Muscle of back (tissue), 11 donors: Measurements from ENCODE around the gene LIMA1. TPM values are rescaled to one million over a fixed set of nuclear protein-coding genes. Genes with fewer than 3 reads are reported as not detected.
A peak's percentile ranks its signal among the peaks of the same experiment; 100 is the strongest.
"Not testable (repeated sequence)": the region's sequence is repeated elsewhere in the genome, so short reads cannot be mapped to it uniquely, and the experiment has no call there.

Experiments
- DNase-seq, 3 donors: peaks; one replicate each; pipeline versions ENCODE4 v3.0.0 to v3.0.0-alpha.2; 2013
- polyA plus RNA-seq, 10 donors: library from polyadenylated mRNA; unstranded; fragments of 120-200 nt; gene quantifications; one replicate each; pipeline ENCODE4 v1.2.1, GENCODE V29; 2013; ENCODE audit not compliant: insufficient read length in 10 of 10

Gene LIMA1
- polyA plus RNA-seq, 10 donors: 85.3 to 150 (median 115) TPM

GRCh38 chr12:50188875-50189575, 94.3 kb downstream of the LIMA1 start:
- DNase-seq: no peak

- DNase-seq: no peak
Observed at GRCh38 chr12:50188241-50188781, 95.0 kb downstream of the LIMA1 start.

GRCh38 chr12:50187084-50187900, 96.0 kb downstream of the LIMA1 start:
- DNase-seq: peak in 2 of 3 donors; percentile 33 to 88

- peak in 1 of 3 donors; percentile 61 for DNase-seq
Observed at GRCh38 chr12:50186681-50187080, 96.6 kb downstream of the LIMA1 start.

GRCh38 chr12:50185970-50186663, 97.2 kb downstream of the LIMA1 start:
- peak in 1 of 3 donors; percentile 31 for DNase-seq

- DNase-seq: no peak
Observed at GRCh38 chr12:50185301-50185895, 97.9 kb downstream of the LIMA1 start.

GRCh38 chr12:50184261-50184660, 99.1 kb downstream of the LIMA1 start:
- DNase-seq: no peak

GRCh38 chr12:50182461-50182860, 100.9 kb downstream of the LIMA1 start:
- no peak for DNase-seq

GRCh38 chr12:50181691-50182090, 101.6 kb downstream of the LIMA1 start:
- DNase-seq: no peak

- no peak for DNase-seq
Observed at GRCh38 chr12:50175716-50176026, 107.6 kb downstream of the LIMA1 start.

- peak; percentile 81 to 92 (median 87) for DNase-seq
Observed at GRCh38 chr12:50174971-50175715, 108.2 kb downstream of the LIMA1 start.

- DNase-seq: peak; percentile 99 to 100 (median 99)
Observed at GRCh38 chr12:50167049-50167828, 116.1 kb downstream of the LIMA1 start, which contains the start of gene CERS5. Gene CERS5, minus strand, starts transcription at chr12:50167369. Its CDS starts 72 bp downstream, at chr12:50167297.

- DNase-seq: no peak
Observed at GRCh38 chr12:50166799-50167048, 116.6 kb downstream of the LIMA1 start.

- DNase-seq: no peak
Observed at GRCh38 chr12:50164963-50165362, 118.4 kb downstream of the LIMA1 start.

GRCh38 chr12:50162230-50162629, 121.1 kb downstream of the LIMA1 start:
- DNase-seq: no peak

- no peak for DNase-seq
Observed at GRCh38 chr12:50160643-50161042, 122.7 kb downstream of the LIMA1 start.

GRCh38 chr12:50157259-50157658, 126.1 kb downstream of the LIMA1 start:
- no peak for DNase-seq

GRCh38 chr12:50156641-50157040, 126.7 kb downstream of the LIMA1 start:
- no peak for DNase-seq

GRCh38 chr12:50154947-50155346, 128.4 kb downstream of the LIMA1 start:
- DNase-seq: not testable (repeated sequence)

- no peak for DNase-seq
Observed at GRCh38 chr12:50151047-50151687, 132.2 kb downstream of the LIMA1 start.
